Body of pancreas (tissue), 4 donors: ENCODE results near the gene ALDH3B2. TPM values are rescaled to one million over a fixed set of nuclear protein-coding genes. Genes with fewer than 3 reads are reported as not detected.

ENCODE experiments used
- ATAC-seq: fragments of 150-250 bp; one replicate; pipeline ENCODE4 v1.9.1; 2016
- DNase-seq, 4 donors: peaks; one replicate each; pipeline ENCODE4 v3.0.0-alpha.2; 2019
- H3K27ac ChIP-seq, 4 donors: fragments of 200-600 bp; sonication (generic); 1 replicate in 3 of 4; 2 replicates in 1 of 4; pipeline versions ENCODE4 v1.5.1 to v1.6.1; 2016 to 2019; ENCODE audit warnings: mild to moderate bottlenecking in 1 of 4, mixed read lengths in 1 of 4, moderate library complexity in 1 of 4
- H3K27me3 ChIP-seq, 2 donors: fragments of 200-600 bp; sonication (generic); one replicate each; pipeline ENCODE4 v1.6.0; 2016; ENCODE audit warnings: mild to moderate bottlenecking in 1 of 2
- H3K36me3 ChIP-seq, 2 donors: fragments of 200-600 bp; sonication (generic); replicated peaks in 1 of 2; 2 replicates each; pipeline ENCODE4 v1.5.1; 2016; ENCODE audit warnings: low read depth in 2 of 2; ENCODE audit not compliant: insufficient read depth in 1 of 2
- H3K4me1 ChIP-seq: fragments of 200-600 bp; sonication (generic); one replicate; pipeline ENCODE4 v1.6.0; 2016
- H3K4me3 ChIP-seq, 2 donors: fragments of 200-600 bp; sonication (generic); 1 replicate in 1 of 2; 2 replicates in 1 of 2; pipeline ENCODE4 v1.5.1; 2016 to 2019
- H3K9me3 ChIP-seq, 3 donors: fragments of 200-600 bp; sonication (generic); 1 replicate in 2 of 3; 2 replicates in 1 of 3; pipeline ENCODE4 v1.5.1; 2016
- CTCF ChIP-seq, 7 experiments: fragments of 450-650 bp in 4 of 7; fragments of 200-600 bp in 3 of 7; sonication (generic) in 3 of 7; IDR thresholded peaks; one replicate each; pipeline ENCODE4 v1.5.1; 2016 to 2019; ENCODE audit warnings: antibody characterized with exemption in 7 of 7
- POLR2A ChIP-seq, 3 donors: fragments of 450-650 bp; IDR thresholded peaks; one replicate each; pipeline ENCODE4 v1.6.1; 2016; ENCODE audit warnings: antibody characterized with exemption in 3 of 3, mild to moderate bottlenecking in 2 of 3
- WGBS, 2 donors: methylation state at CpG; one replicate each; pipeline ENCODE4 v1.1.5; 2017; 5-methylcytosine and 5-hydroxymethylcytosine counted together
- intact Hi-C: fragments of 100-400 bp; cut with DNase I; formaldehyde crosslinking; loops from one replicate; pipeline ENCODE4 v1.15.1; 2023
- total RNA-seq, 2 donors: library from RNA; depleted of rRNA; stranded (reverse); fragments of >200 nt; gene quantifications; one replicate each; pipeline ENCODE4 v1.1.0, GENCODE V29; 2016

ALDH3B2 gene
- total RNA-seq, 2 donors from 2014 or later: not detected

- Histone ChIP-seq H3K36me3 (no peaks in the 10 kb centered on the region), H3K27me3 (no peaks in the 10 kb centered on the region), H3K9me3 (no peaks in the 10 kb centered on the region), H3K4me3 (no peak overlapping the region), H3K4me1 (peaks cover 42% of the 10 kb centered on the region), H3K27ac (peak overlapping the region; percentile 46 to 93 (median 82))
- peak in 1 of 7 experiments; percentile 6 for TF ChIP-seq CTCF (IDR thresholded peaks at IDR 0.05)
- TF ChIP-seq POLR2A (IDR thresholded peaks at IDR 0.05): no peak
- WGBS, 2 donors: 30 to 55% methylated on average over 7 to 12 of the region's 12 CpGs
- ATAC-seq (peak; percentile 36), DNase-seq (peak; percentile 91 to 96 (median 94))
- intact Hi-C loops: no loop called here
Measured at GRCh38 chr11:67632175-67632981, 42.0 kb downstream of the ALDH3B2 start.

GRCh38 chr11:67631853-67632174 is 42.6 kb downstream of the ALDH3B2 start:
- peaks cover 42% of the 10 kb centered on the region for H3K4me1 ChIP-seq
- no peaks in the 10 kb centered on the region for H3K9me3 ChIP-seq
- WGBS, 2 donors: 85 to 95% methylated on average over 2 of the region's 2 CpGs
- H3K27me3 ChIP-seq: no peaks in the 10 kb centered on the region
- DNase-seq: no peak
- no peak overlapping the region for H3K4me3 ChIP-seq
- intact Hi-C loops: no loop called here
- H3K27ac ChIP-seq: peak overlapping the region; percentile 46 to 93 (median 82)
- no peaks in the 10 kb centered on the region for H3K36me3 ChIP-seq
- ATAC-seq: no peak
- TF ChIP-seq POLR2A (IDR thresholded peaks at IDR 0.05) (no peak), CTCF (IDR thresholded peaks at IDR 0.05) (no peak)

- no peaks in the 10 kb centered on the region for H3K27me3 ChIP-seq
- TF ChIP-seq POLR2A (IDR thresholded peaks at IDR 0.05) (no peak), CTCF (IDR thresholded peaks at IDR 0.05) (no peak)
- peak overlapping the region; percentile 74 to 95 (median 92) for H3K27ac ChIP-seq
- no peak for DNase-seq
- intact Hi-C loops: no loop called here
- H3K4me1 ChIP-seq: peaks cover 42% of the 10 kb centered on the region
- no peaks in the 10 kb centered on the region for H3K9me3 ChIP-seq
- no peaks in the 10 kb centered on the region for H3K36me3 ChIP-seq
- no peak for ATAC-seq
- 62 to 76% methylated on average over 5 to 7 of the region's 7 CpGs for WGBS, 2 donors
- no peak overlapping the region for H3K4me3 ChIP-seq
Measured at GRCh38 chr11:67631411-67631810, 43.0 kb downstream of the ALDH3B2 start.

GRCh38 chr11:67630943-67631331 is 43.5 kb downstream of the ALDH3B2 start:
- Histone ChIP-seq H3K9me3 (no peaks in the 10 kb centered on the region), H3K36me3 (no peaks in the 10 kb centered on the region), H3K4me1 (peaks cover 42% of the 10 kb centered on the region), H3K4me3 (peak overlapping the region in 1 of 2 donors; percentile 36), H3K27me3 (no peaks in the 10 kb centered on the region), H3K27ac (peak overlapping the region; percentile 91 to 97 (median 94))
- TF ChIP-seq POLR2A (IDR thresholded peaks at IDR 0.05) (no peak), CTCF (IDR thresholded peaks at IDR 0.05) (no peak)
- ATAC-seq (no peak), DNase-seq (no peak)
- WGBS, 2 donors: 44 to 53% methylated on average over 11 to 16 of the region's 16 CpGs
- intact Hi-C loops: no loop called here
